Mucosa of rectum (tissue), 2 donors: Measurements from ENCODE around the gene RBPMS2.

ENCODE experiments used
- H3K27ac ChIP-seq, 2 donors: one replicate each; pipeline ENCODE4 v1.7.0; 2013; ENCODE audit warnings: inconsistent platforms in 2 of 2, low read depth in 2 of 2, low read length in 2 of 2
- H3K27me3 ChIP-seq, 2 donors: one replicate each; pipeline ENCODE4 v1.7.0; 2013; ENCODE audit warnings: low read length in 2 of 2; ENCODE audit not compliant: control insufficient read depth in 2 of 2, insufficient read depth in 2 of 2
- H3K36me3 ChIP-seq, 2 donors: one replicate each; pipeline ENCODE4 v1.7.0; 2013; ENCODE audit warnings: low read length in 2 of 2; ENCODE audit not compliant: control insufficient read depth in 2 of 2, insufficient read depth in 2 of 2
- H3K4me1 ChIP-seq, 2 donors: one replicate each; pipeline ENCODE4 v1.7.0; 2013; ENCODE audit warnings: low read length in 2 of 2, mild to moderate bottlenecking in 1 of 2; ENCODE audit not compliant: control insufficient read depth in 2 of 2, insufficient read depth in 2 of 2
- H3K4me3 ChIP-seq, 2 donors: one replicate each; pipeline ENCODE4 v1.7.0; 2013; ENCODE audit warnings: low read length in 2 of 2
- H3K9ac ChIP-seq, 2 donors: one replicate each; pipeline ENCODE4 v1.7.0; 2013; ENCODE audit warnings: low read length in 2 of 2, low read depth in 1 of 2, mild to moderate bottlenecking in 1 of 2
- H3K9me3 ChIP-seq, 2 donors: one replicate each; pipeline ENCODE4 v1.7.0; 2013; ENCODE audit warnings: low read length in 2 of 2; ENCODE audit not compliant: control insufficient read depth in 2 of 2
- donor health status: healthy.
- donor health status: Normal muscosa, but diverticular disease.

The RBPMS2 gene

GRCh38 chr15:64772964-64773363 is 2.4 kb downstream of the RBPMS2 start:
- no peak overlapping the region for H3K27ac ChIP-seq
- no peak overlapping the region for H3K4me3 ChIP-seq
- no peaks in the 10 kb centered on the region for H3K36me3 ChIP-seq
- H3K4me1 ChIP-seq: no peaks in the 10 kb centered on the region
- no peak overlapping the region for H3K9ac ChIP-seq
- no peaks in the 10 kb centered on the region for H3K9me3 ChIP-seq
- H3K27me3 ChIP-seq: peaks cover 11 to 24% of the 10 kb centered on the region in 2 donors

- peaks cover 11 to 24% of the 10 kb centered on the region in 2 donors for H3K27me3 ChIP-seq
- H3K9me3 ChIP-seq: no peaks in the 10 kb centered on the region
- no peak overlapping the region for H3K4me3 ChIP-seq
- H3K27ac ChIP-seq: no peak overlapping the region
- H3K36me3 ChIP-seq: no peaks in the 10 kb centered on the region
- H3K9ac ChIP-seq: no peak overlapping the region
- H3K4me1 ChIP-seq: no peaks in the 10 kb centered on the region
These were observed 2.9 kb downstream of the RBPMS2 start for GRCh38 chr15:64772488-64772887.

- Histone ChIP-seq H3K36me3 (no peaks in the 10 kb centered on the region), H3K9me3 (no peaks in the 10 kb centered on the region), H3K27me3 (peaks cover 11 to 19% of the 10 kb centered on the region in 2 donors), H3K27ac (no peak overlapping the region), H3K9ac (no peak overlapping the region), H3K4me3 (no peak overlapping the region), H3K4me1 (no peaks in the 10 kb centered on the region)
These were observed 4.8 kb downstream of the RBPMS2 start for GRCh38 chr15:64770626-64771025.

- H3K27ac ChIP-seq: no peak overlapping the region
- H3K4me1 ChIP-seq: no peaks in the 10 kb centered on the region
- no peaks in the 10 kb centered on the region for H3K36me3 ChIP-seq
These were observed 8.2 kb downstream of the RBPMS2 start for GRCh38 chr15:64767203-64767602.

GRCh38 chr15:64766058-64766457 is 9.3 kb downstream of the RBPMS2 start:
- Histone ChIP-seq H3K27ac (no peak overlapping the region), H3K4me1 (no peaks in the 10 kb centered on the region)

More at GRCh38 chr15:64767203-64767602, 8.2 kb downstream of the RBPMS2 start:
- no peak overlapping the region for H3K4me3 ChIP-seq
- no peaks in the 10 kb centered on the region for H3K9me3 ChIP-seq
- peaks cover 0 to 2% of the 10 kb centered on the region in 2 donors for H3K27me3 ChIP-seq
- H3K9ac ChIP-seq: no peak overlapping the region

GRCh38 chr15:64763874-64764273 is 11.5 kb downstream of the RBPMS2 start:
- no peaks in the 10 kb centered on the region for H3K4me1 ChIP-seq
- H3K27ac ChIP-seq: no peak overlapping the region

More at GRCh38 chr15:64766058-64766457, 9.3 kb downstream of the RBPMS2 start:
- Histone ChIP-seq H3K27me3 (no peaks in the 10 kb centered on the region), H3K9me3 (no peaks in the 10 kb centered on the region), H3K36me3 (no peaks in the 10 kb centered on the region), H3K4me3 (no peak overlapping the region), H3K9ac (no peak overlapping the region)

GRCh38 chr15:64763462-64763861 is 11.9 kb downstream of the RBPMS2 start:
- H3K9me3 ChIP-seq: no peaks in the 10 kb centered on the region
- H3K27ac ChIP-seq: no peak overlapping the region
- no peaks in the 10 kb centered on the region for H3K36me3 ChIP-seq
- no peaks in the 10 kb centered on the region for H3K4me1 ChIP-seq
- H3K27me3 ChIP-seq: no peaks in the 10 kb centered on the region
- H3K4me3 ChIP-seq: no peak overlapping the region
- no peak overlapping the region for H3K9ac ChIP-seq

More at GRCh38 chr15:64763874-64764273, 11.5 kb downstream of the RBPMS2 start:
- H3K9ac ChIP-seq: no peak overlapping the region
- H3K36me3 ChIP-seq: no peaks in the 10 kb centered on the region
- no peaks in the 10 kb centered on the region for H3K27me3 ChIP-seq
- no peaks in the 10 kb centered on the region for H3K9me3 ChIP-seq
- H3K4me3 ChIP-seq: no peak overlapping the region

- Histone ChIP-seq H3K36me3 (no peaks in the 10 kb centered on the region), H3K4me3 (no peak overlapping the region), H3K9me3 (no peaks in the 10 kb centered on the region), H3K4me1 (peaks cover 0 to 1% of the 10 kb centered on the region in 2 donors), H3K9ac (no peak overlapping the region), H3K27me3 (no peaks in the 10 kb centered on the region), H3K27ac (no peak overlapping the region)
These were observed 12.4 kb downstream of the RBPMS2 start for GRCh38 chr15:64763021-64763420.

GRCh38 chr15:64762546-64762945 is 12.8 kb downstream of the RBPMS2 start:
- Histone ChIP-seq H3K9me3 (no peaks in the 10 kb centered on the region), H3K4me1 (peaks cover 0 to 3% of the 10 kb centered on the region in 2 donors), H3K27ac (no peak overlapping the region), H3K4me3 (no peak overlapping the region), H3K9ac (no peak overlapping the region), H3K36me3 (no peaks in the 10 kb centered on the region), H3K27me3 (no peaks in the 10 kb centered on the region)

- Histone ChIP-seq H3K27ac (no peak overlapping the region), H3K4me1 (peaks cover 0 to 3% of the 10 kb centered on the region in 2 donors), H3K4me3 (no peak overlapping the region), H3K36me3 (no peaks in the 10 kb centered on the region), H3K9ac (no peak overlapping the region), H3K9me3 (no peaks in the 10 kb centered on the region), H3K27me3 (no peaks in the 10 kb centered on the region)
These were observed 14.2 kb downstream of the RBPMS2 start for GRCh38 chr15:64761156-64761555.

- Histone ChIP-seq H3K36me3 (no peaks in the 10 kb centered on the region), H3K27ac (no peak overlapping the region), H3K4me1 (peaks cover 0 to 3% of the 10 kb centered on the region in 2 donors), H3K9me3 (no peaks in the 10 kb centered on the region), H3K4me3 (no peak overlapping the region), H3K27me3 (no peaks in the 10 kb centered on the region), H3K9ac (no peak overlapping the region)
These were observed 15.3 kb downstream of the RBPMS2 start for GRCh38 chr15:64760056-64760455.
